ENCODE data around the gene GRIFIN.

Gene GRIFIN

DNA sequence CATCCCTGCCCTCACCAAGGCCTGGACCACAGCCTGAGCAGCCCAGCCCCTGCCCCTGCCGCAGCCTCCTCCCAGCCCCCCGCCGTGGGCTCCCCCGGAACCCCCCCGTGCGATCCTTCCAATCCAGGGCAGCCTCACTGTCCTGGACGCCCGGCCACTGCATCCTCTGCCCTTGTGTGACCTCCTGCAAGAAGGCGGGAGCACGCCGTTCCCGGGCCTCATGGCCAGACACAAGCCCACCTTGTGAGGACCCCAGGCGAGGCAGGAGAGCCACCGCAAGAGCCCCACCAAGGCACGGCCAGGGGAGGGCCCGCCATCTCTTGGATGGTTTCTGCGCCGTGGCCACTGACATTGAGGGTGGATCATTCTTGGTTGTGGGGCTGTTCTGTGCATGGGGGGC, 35.6 kb upstream of the GRIFIN start:
- no peaks in the 10 kb centered on the region for H3K9me3 ChIP-seq (ENCODE audit: insufficient read depth, low read depth, low read length)
- no peak overlapping the region for H3K9ac ChIP-seq (ENCODE audit: low read depth, low read length)
- no peak overlapping the region for H3K27ac ChIP-seq (ENCODE audit: low read depth, low read length)
- H3K36me3 ChIP-seq (ENCODE audit: insufficient read depth, low read length): no peaks in the 10 kb centered on the region
- no peaks in the 10 kb centered on the region for H3K27me3 ChIP-seq (ENCODE audit: insufficient read depth, low read length)
- 76% methylated on average over 18 of the region's 18 CpGs for WGBS
- peaks cover 6% of the 10 kb centered on the region for H3K4me1 ChIP-seq (ENCODE audit: insufficient read depth, low read length)
- no peak overlapping the region for H3K4me3 ChIP-seq (ENCODE audit: low read length)

DNA sequence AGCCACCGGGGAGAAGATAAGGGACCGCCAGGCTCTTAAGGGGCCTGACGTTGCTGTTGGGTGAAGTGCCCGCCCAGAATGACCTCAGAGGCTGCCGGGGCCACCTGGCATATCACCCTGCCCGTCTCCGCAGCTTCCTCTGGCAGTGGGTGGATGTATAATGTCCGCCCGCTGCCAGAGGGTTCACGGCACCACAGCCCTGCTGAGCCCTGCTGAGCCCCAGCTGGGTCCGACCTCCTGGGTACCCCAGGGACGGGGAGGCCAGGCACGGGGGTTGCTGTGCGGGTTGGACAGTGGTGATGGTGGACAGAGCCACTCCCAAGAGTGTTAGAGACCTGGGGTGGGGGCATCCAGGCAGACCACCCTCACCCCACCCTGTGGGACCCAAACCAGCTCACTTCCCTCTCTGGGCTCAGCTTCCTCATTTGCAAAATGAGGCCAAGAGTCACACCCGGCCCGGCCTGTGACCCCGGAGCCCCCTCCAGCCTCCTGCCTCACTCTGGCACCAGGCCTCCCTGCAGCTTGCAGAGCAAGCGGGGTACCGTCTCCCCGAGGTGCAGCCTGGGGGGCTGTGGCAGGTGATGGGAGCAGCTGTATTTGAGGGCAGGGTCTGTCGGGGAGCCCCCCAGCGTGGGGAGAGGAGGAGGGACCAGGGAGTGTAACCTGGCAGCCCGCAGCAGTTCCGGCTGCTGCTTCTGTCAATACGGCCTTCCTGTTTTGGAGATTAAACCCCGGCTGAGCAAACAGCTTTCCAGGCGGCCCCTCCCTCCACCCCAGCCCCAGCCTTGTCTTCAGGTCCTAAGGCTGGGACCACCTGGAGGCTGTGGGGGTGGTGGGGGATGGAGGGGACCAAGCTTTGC, 34.9 kb upstream of the GRIFIN start:
- Histone ChIP-seq H3K36me3 (ENCODE audit: insufficient read depth, low read length) (no peaks in the 10 kb centered on the region), H3K4me1 (ENCODE audit: insufficient read depth, low read length) (no peaks in the 10 kb centered on the region), H3K27me3 (ENCODE audit: insufficient read depth, low read length) (no peaks in the 10 kb centered on the region), H3K9me3 (ENCODE audit: insufficient read depth, low read depth, low read length) (no peaks in the 10 kb centered on the region), H3K9ac (ENCODE audit: low read depth, low read length) (no peak overlapping the region), H3K27ac (ENCODE audit: low read depth, low read length) (no peak overlapping the region), H3K4me3 (ENCODE audit: low read length) (no peak overlapping the region)
- WGBS: 72% methylated on average over 27 of the region's 27 CpGs

DNA sequence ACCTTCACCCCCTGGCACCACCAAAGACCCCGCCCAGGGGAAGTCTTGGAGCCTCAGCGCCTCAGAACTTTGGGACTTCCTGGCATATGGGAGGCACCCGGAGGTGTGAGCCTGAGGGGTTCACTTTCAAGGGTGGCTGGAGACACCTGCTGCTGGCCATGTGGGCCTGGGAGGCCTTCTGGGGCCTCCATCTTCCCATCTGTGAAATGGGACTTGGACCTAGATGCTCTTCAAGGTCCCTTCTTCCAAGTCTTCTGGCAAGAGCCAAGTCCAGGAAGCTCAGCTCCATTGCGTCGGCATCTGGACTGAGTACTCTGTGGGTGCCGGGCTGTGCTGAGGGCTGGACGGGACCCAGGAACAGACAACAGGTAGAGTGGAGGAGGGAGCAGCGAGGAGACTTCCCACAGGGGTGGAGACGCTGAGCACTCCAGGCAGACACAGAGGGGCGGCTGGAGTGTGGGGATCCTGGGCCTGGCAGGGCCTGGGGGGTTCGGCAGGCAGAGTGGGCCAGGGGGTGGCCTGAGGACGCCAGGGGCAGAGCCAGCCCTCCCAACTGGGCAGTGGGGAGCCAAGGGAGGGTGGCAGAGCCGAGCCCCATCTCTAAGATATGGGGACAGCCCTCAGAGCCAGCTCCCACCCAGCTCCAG, 34.1 kb upstream of the GRIFIN start:
- WGBS: 92% methylated on average over 13 of the region's 13 CpGs
- Histone ChIP-seq H3K4me1 (ENCODE audit: insufficient read depth, low read length) (no peaks in the 10 kb centered on the region), H3K9me3 (ENCODE audit: insufficient read depth, low read depth, low read length) (no peaks in the 10 kb centered on the region), H3K27me3 (ENCODE audit: insufficient read depth, low read length) (no peaks in the 10 kb centered on the region), H3K27ac (ENCODE audit: low read depth, low read length) (no peak overlapping the region), H3K4me3 (ENCODE audit: low read length) (no peak overlapping the region), H3K36me3 (ENCODE audit: insufficient read depth, low read length) (no peaks in the 10 kb centered on the region), H3K9ac (ENCODE audit: low read depth, low read length) (no peak overlapping the region)

DNA sequence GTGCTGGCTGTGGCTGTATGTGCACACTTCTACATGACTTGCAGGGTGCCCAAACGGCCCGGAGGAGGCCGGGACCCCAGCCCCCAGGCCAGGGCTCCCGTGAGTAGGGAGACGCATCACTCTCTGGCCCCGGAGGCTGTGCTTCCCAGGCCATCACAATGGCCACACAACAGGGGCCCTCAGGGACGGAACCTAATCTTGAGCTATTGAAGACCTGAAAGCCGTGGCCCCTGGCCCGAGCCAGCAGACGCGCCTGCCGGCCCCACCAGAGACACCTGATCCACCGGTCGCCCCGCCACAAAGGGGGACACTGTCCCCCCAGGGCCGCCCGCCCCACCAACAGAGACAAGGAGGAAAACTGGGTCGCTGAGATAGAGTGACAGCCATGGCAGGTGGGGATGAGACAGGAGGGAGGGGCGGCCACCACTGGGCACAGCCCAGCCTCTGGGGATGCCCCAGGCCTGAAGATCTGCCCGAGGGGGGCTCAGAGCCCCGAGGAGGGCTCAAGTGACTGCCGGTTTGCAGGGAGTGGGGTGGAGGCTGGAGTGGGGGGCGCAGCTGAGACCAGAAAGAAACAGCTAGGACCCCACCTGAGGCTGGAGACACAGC, 33.2 kb upstream of the GRIFIN start:
- no peaks in the 10 kb centered on the region for H3K27me3 ChIP-seq (ENCODE audit: insufficient read depth, low read length)
- no peak overlapping the region for H3K9ac ChIP-seq (ENCODE audit: low read depth, low read length)
- WGBS: 84% methylated on average over 23 of the region's 23 CpGs
- H3K36me3 ChIP-seq (ENCODE audit: insufficient read depth, low read length): no peaks in the 10 kb centered on the region
- H3K9me3 ChIP-seq (ENCODE audit: insufficient read depth, low read depth, low read length): no peaks in the 10 kb centered on the region
- H3K4me3 ChIP-seq (ENCODE audit: low read length): no peak overlapping the region
- no peaks in the 10 kb centered on the region for H3K4me1 ChIP-seq (ENCODE audit: insufficient read depth, low read length)
- no peak overlapping the region for H3K27ac ChIP-seq (ENCODE audit: low read depth, low read length)

DNA sequence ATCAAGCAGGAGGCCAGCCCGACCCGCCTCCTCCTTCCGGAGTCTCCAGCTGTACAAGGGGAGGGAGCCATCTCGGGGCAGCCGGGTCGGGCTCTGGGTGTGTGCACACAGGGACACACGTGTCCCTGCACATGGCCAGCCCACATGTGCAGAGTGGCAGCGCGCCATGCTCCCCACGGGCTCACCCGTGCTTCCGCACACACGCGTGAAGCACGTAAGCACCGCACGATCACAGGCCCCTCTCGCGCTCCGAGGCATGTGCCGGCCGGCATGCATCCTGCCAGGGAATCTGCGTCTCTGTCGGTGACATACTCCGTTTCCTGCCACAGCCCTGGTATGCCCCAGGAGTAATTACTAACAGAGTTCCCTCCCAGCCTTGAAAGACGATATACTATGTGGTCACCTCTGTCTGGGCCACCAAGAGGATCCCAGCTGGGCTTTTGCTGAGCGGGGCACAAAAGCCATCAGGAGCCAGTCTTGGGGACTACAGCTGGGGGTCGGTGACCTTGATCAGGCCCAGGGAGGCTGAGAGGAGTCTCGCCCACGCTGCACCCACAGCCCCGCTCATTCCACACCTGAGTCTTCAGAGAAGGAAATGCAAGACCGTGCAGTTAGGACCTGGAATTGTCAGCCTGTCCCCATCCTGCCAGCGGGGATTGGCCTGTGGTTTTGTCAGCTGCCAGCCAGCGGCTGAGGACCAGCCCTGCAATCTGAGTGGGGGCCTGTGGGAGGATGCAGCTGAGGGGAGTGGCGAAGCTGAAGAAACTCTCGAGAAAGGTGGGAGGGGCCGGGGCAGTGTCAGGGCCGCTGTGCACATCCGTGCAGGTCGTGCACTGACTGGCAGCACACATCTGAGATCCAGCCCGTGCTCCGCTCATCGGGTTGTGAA, 32.4 kb upstream of the GRIFIN start:
- Histone ChIP-seq H3K36me3 (ENCODE audit: insufficient read depth, low read length) (no peaks in the 10 kb centered on the region), H3K9ac (ENCODE audit: low read depth, low read length) (no peak overlapping the region), H3K27ac (ENCODE audit: low read depth, low read length) (no peak overlapping the region), H3K27me3 (ENCODE audit: insufficient read depth, low read length) (no peaks in the 10 kb centered on the region), H3K9me3 (ENCODE audit: insufficient read depth, low read depth, low read length) (no peaks in the 10 kb centered on the region), H3K4me1 (ENCODE audit: insufficient read depth, low read length) (no peaks in the 10 kb centered on the region), H3K4me3 (ENCODE audit: low read length) (no peak overlapping the region)
- 84% methylated on average over 43 of the region's 43 CpGs for WGBS

DNA sequence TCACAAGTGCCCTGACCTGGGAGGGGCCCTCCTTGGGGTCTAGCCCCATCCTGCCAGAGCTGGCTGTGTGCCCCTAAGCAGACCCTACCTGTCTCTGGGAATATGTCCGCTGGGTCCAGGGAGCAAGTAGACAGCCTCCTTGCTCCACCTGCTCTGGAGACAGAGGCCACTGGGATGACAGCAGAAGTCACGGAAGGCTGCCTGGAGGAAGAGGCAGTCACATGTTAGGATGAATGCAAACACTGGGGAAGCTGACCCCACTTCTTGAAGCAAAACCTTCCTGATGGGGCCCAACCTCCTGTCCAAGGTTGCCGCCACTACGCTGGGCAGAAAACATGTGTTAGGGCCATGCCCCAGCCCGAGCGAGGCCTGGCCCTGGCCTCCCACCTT, 31.7 kb upstream of the GRIFIN start:
- no peak overlapping the region for H3K4me3 ChIP-seq (ENCODE audit: low read length)
- WGBS: 94% methylated on average over 6 of the region's 6 CpGs
- H3K4me1 ChIP-seq (ENCODE audit: insufficient read depth, low read length): no peaks in the 10 kb centered on the region
- H3K27ac ChIP-seq (ENCODE audit: low read depth, low read length): no peak overlapping the region
- no peak overlapping the region for H3K9ac ChIP-seq (ENCODE audit: low read depth, low read length)
- no peaks in the 10 kb centered on the region for H3K27me3 ChIP-seq (ENCODE audit: insufficient read depth, low read length)
- H3K36me3 ChIP-seq (ENCODE audit: insufficient read depth, low read length): no peaks in the 10 kb centered on the region
- no peaks in the 10 kb centered on the region for H3K9me3 ChIP-seq (ENCODE audit: insufficient read depth, low read depth, low read length)

DNA sequence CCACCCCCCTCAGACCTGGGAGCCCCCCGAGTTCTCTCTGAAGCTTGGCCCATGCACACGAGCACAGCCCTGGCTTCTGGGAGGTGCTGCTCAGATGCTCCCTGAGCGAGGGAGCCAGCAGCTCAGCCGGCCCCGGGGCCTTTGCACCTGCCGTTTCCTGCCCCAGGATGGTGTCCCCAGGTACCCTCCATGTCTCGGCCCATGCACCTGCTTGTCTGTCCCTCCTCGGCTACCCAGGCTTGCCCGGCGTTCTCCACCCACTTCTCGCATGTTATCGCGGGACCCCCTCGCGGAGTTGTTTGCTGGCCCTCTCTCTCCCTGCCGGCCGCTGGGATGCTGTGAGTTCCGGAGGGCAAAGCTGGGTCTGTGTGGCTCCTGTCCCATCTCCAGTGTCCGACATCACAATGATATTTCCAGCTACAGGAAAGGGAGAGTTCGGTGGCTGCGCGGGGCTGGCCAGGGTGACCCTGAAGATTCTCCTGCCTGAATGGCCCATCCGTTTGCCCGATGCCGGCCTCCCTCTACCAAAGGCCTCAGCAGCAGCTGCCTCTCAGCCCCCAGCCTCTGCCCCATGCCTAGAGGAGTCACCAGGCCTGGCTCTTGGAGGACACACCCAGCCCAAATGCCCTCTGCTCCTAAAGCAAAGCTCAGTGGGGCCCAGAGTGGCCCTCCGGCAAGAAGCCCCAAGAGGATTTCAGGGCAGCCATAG, 31.2 kb upstream of the GRIFIN start:
- no peak overlapping the region for H3K9ac ChIP-seq (ENCODE audit: low read depth, low read length)
- H3K27ac ChIP-seq (ENCODE audit: low read depth, low read length): no peak overlapping the region
- 84% methylated on average over 26 of the region's 26 CpGs for WGBS

DNA sequence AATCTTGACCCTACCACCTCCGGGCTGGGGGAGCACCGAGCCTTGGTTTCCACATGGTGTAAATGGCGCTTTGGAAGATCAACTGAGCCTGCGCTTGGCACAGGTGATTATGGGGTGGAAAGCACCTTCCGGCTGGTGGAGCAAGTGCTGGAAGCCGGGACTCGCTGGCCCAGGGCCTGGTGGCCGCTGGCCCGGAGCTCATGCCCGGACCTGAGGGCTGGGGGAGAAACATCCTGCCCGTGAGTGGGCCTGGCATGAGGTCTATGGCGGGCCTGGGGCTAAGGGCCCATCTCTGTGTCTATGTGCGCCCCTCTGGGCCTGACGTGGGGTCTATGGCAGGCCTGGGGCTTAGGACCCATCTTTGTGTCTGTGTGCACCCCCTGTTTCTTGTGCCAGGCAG, 29.2 kb upstream of the GRIFIN start:
- Histone ChIP-seq H3K27ac (ENCODE audit: low read depth, low read length) (no peak overlapping the region), H3K4me3 (ENCODE audit: low read length) (no peak overlapping the region), H3K4me1 (ENCODE audit: insufficient read depth, low read length) (peaks cover 3% of the 10 kb centered on the region; the same call in 1 of the 2 replicates), H3K9me3 (ENCODE audit: insufficient read depth, low read depth, low read length) (no peaks in the 10 kb centered on the region), H3K27me3 (ENCODE audit: insufficient read depth, low read length) (no peaks in the 10 kb centered on the region), H3K36me3 (ENCODE audit: insufficient read depth, low read length) (no peaks in the 10 kb centered on the region), H3K9ac (ENCODE audit: low read depth, low read length) (no peak overlapping the region)
- WGBS: 96% methylated on average over 14 of the region's 14 CpGs

More for the DNA sequence above, 31.2 kb upstream of the GRIFIN start:
- no peak overlapping the region for H3K4me3 ChIP-seq (ENCODE audit: low read length)
- H3K36me3 ChIP-seq (ENCODE audit: insufficient read depth, low read length): no peaks in the 10 kb centered on the region
- no peaks in the 10 kb centered on the region for H3K4me1 ChIP-seq (ENCODE audit: insufficient read depth, low read length)
- H3K9me3 ChIP-seq (ENCODE audit: insufficient read depth, low read depth, low read length): no peaks in the 10 kb centered on the region
- no peaks in the 10 kb centered on the region for H3K27me3 ChIP-seq (ENCODE audit: insufficient read depth, low read length)

DNA sequence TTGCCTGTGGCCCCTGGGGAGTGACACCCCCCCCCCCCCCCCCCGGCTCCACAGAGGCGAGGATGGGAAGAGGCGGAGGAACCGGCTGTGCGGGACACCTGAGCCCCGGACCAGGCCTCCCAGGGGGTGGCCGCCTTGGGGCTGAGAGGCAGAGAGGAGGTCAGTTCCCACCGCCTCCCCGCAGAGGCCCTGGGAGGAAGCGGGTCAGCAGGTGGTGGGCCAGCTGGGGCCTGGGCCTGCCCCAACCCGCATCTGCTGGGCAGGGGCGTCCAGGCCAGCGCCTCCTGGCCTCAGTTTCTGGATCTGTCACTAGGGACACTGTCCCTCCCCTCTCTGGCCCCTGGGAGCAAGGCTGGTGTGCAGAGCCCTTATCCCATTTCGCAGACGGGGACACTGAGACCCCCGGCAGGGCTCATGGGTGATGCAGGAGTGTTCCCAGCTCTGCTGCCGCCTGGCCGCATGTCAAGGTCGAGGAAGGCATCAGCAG, 28.7 kb upstream of the GRIFIN start:
- Histone ChIP-seq H3K4me3 (ENCODE audit: low read length) (no peak overlapping the region), H3K9ac (ENCODE audit: low read depth, low read length) (no peak overlapping the region), H3K27ac (ENCODE audit: low read depth, low read length) (no peak overlapping the region), H3K9me3 (ENCODE audit: insufficient read depth, low read depth, low read length) (no peaks in the 10 kb centered on the region), H3K4me1 (ENCODE audit: insufficient read depth, low read length) (peaks cover 7% of the 10 kb centered on the region; the same call in 1 of the 2 replicates), H3K36me3 (ENCODE audit: insufficient read depth, low read length) (no peaks in the 10 kb centered on the region), H3K27me3 (ENCODE audit: insufficient read depth, low read length) (no peaks in the 10 kb centered on the region)
- 79% methylated on average over 18 of the region's 19 CpGs for WGBS

DNA sequence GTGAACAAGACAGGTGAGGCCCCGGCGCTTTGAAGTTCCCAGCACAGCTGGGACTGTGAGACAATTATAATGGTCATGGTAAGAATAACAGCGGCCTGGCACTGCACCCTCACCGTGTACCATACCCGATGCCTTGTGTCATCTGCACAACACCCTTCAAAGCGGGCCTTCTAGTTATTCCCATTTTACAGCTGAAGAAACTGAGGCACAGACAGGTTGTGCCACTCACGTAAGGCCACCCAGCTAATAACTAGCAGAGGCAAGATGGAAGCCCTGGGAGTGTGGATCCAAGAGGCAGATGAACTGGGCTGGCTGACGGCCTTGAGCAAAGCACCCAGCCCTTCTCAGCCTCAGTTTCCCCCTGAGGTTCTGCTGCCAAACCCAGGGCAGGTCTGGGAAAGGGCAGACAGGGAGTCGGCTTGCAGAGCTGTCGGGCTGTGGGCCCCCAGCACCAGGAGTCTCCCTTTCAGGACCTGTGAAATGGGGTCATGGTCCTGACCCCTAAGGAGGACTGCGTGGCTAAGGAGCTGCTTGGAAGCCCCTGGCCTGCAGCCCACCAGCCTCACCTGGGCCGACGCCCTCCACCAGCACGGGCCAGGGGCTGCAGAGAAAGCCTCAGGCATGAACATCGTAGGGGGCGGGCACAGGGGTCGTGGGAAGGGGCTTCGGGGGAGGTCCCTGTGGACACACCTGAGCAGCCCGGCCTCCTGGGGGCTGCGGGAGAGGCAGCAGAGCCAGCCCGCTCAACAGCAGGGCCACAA, 28.1 kb upstream of the GRIFIN start:
- Histone ChIP-seq H3K9ac (ENCODE audit: low read depth, low read length) (no peak overlapping the region), H3K27ac (ENCODE audit: low read depth, low read length) (no peak overlapping the region), H3K27me3 (ENCODE audit: insufficient read depth, low read length) (no peaks in the 10 kb centered on the region), H3K4me1 (ENCODE audit: insufficient read depth, low read length) (peaks cover 13% of the 10 kb centered on the region), H3K4me3 (ENCODE audit: low read length) (no peak overlapping the region), H3K36me3 (ENCODE audit: insufficient read depth, low read length) (no peaks in the 10 kb centered on the region), H3K9me3 (ENCODE audit: insufficient read depth, low read depth, low read length) (no peaks in the 10 kb centered on the region)
- WGBS: 83% methylated on average over 21 of the region's 21 CpGs

Data from HUES64 (cell line).